Measurements from ENCODE around the gene GPANK1.

GPANK1 gene

GRCh38 chr6:31614684-31615578 lies 49.9 kb downstream of the GPANK1 start, which contains the start of gene AIF1:
AIF1 (plus strand) TSS chr6:31615234; CDS start chr6:31615330, 96 bp downstream.
- no peak for DNase-seq

- DNase-seq, result no peak
These were observed 50.6 kb downstream of the GPANK1 start for GRCh38 chr6:31614075-31614619.

Data from NCI-H524 (cell line).